HG03045 (cell line): ENCODE measurements around the gene SRMS.

Experiments used
- ATAC-seq: cut with Tn5 transposase; IDR thresholded peaks from one replicate; pipeline ENCODE4 v1.9.1; 2021; ENCODE audit warnings: mild to moderate bottlenecking, moderate library complexity; ENCODE audit not compliant: unreplicated experiment

SRMS gene

GRCh38 chr20:63539441-63540370 is 7.8 kb downstream of the SRMS start:
- ATAC-seq, result no peak

GRCh38 chr20:63539092-63539430 is 8.5 kb downstream of the SRMS start:
- ATAC-seq, result no peak

DNA sequence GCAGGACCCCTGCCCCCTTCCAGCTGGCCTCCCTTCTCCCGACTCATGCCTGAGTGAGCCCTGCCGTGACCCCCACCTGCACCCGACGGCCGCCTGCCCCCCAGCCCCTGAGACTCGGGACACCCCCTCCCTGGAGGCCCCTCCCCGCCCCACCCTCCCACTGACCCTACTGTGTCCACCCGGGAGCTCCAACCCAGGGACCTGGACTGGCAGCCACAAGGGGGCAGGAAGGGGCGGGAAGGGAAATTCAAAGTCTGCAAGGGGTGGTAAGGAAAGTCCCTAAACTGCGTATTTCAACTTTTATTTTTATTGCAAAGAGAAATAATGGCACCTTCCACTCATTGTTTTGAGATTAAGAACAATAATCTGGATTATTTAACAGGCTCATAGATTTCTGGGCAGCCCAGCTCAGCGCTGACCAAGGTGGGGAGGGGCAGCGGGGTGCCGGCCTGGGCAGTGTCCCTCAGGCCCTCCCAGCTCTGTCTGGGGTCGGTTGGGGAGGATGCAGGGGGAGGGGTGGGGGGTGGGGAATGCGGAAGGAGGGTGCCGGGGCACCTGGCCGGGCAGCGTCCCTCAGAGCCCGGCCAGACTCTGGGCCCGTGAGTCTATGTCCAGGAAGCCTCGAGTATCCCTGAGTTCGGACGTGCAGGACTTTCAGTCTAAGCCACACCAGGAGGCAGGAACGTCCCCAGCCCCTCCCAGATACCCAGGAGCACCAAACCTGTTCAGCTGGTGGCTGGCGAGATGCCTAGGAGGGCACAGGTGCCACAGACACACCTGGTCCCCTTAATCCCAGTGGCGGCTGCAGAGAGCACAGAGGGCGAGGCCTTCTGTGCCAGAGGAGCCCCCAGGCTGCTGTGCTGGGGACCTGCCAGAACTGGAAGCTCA is 9.1 kb downstream of the SRMS start:
- ATAC-seq, result no peak

GRCh38 chr20:63537525-63538203 is 9.9 kb downstream of the SRMS start:
- ATAC-seq, result peak; percentile 85

GRCh38 chr20:63536997-63537524 is 10.5 kb downstream of the SRMS start, which contains the start of gene PTK6:
Gene PTK6, minus strand, starts transcription at chr20:63537376. Its CDS starts 62 bp downstream, at chr20:63537314.
- ATAC-seq, result no peak

DNA sequence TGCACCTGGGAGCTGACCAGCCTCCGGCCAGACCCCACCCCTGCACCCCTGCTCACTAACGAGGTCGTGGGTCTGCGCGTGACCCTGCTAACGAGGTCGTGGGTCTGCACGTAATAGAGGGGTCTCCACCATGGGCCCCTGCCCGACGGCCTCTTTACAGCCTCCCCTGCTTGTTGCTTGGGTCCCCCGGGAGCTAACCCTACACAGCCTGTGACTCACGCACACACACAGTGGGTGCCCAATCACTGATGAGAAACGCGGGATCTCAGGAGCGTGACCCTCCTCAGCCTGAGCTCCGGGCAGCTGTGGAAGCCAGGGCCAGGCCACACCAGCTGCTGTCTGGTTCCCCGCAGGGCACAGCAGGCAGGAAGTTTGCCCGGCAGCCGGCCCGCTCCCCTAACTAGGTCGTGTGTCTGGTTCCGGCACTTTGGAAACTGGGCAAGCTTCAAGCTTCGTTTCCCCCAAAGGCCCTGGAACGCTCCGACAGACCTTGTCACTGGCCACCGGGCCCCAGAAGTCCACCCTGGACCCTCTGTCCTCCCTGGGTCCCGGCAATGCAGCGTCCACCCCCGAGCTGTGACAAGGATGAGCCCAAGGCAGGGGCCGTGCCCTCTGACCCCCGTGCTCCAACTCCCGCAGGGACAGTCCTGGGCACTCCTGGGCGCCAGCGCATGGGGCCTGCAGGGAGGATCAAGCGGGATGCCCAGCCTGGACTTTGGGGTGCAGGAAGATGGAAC is 11.1 kb downstream of the SRMS start:
- ATAC-seq, result no peak

DNA sequence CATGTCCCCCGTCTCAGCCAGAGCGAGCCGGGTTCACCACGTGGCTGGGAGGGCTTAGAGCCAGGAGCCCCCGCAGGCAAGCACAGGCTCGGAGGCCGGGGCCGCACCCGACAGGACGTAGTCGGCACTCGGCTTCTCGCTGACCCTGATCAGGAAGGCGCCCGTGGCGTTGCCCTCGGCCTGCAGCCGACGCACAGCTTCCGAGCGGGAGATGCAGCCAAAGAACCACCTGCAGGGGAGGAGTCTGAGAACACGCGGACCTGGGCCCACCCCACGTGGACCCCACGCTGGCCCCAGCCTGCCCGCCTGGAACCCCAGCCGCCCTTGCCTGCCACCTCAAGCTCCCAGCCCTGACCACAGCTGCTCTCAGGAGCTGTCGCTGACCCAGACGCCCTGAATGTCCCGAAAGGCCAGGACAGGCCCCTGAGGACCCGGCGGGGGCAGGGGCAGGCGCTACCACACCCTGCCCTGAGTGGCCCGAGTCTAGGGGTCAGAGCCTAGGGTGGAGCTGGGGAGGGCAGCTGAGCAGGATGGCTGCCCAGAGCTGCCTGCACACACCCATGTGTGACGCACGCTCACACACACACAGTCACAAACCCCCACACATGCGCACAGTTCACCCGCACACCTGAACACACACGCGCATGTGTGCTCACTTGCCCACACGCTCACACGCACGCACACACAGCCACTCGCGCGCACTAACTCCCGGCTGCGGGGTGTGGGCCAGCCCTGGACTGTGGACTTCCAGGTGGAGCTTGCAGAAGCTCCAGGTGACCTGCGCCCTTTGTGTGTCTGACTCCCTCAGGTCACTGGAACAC is 12.5 kb downstream of the SRMS start:
- ATAC-seq, result no peak

- ATAC-seq, result no peak
Observed at GRCh38 chr20:63534427-63534830, 13.1 kb downstream of the SRMS start.

GRCh38 chr20:63533871-63534393 is 13.6 kb downstream of the SRMS start:
- ATAC-seq, result no peak

GRCh38 chr20:63533388-63533787 is 14.2 kb downstream of the SRMS start:
- no peak for ATAC-seq

GRCh38 chr20:63532449-63532971 is 15.0 kb downstream of the SRMS start:
- ATAC-seq, result no peak

DNA sequence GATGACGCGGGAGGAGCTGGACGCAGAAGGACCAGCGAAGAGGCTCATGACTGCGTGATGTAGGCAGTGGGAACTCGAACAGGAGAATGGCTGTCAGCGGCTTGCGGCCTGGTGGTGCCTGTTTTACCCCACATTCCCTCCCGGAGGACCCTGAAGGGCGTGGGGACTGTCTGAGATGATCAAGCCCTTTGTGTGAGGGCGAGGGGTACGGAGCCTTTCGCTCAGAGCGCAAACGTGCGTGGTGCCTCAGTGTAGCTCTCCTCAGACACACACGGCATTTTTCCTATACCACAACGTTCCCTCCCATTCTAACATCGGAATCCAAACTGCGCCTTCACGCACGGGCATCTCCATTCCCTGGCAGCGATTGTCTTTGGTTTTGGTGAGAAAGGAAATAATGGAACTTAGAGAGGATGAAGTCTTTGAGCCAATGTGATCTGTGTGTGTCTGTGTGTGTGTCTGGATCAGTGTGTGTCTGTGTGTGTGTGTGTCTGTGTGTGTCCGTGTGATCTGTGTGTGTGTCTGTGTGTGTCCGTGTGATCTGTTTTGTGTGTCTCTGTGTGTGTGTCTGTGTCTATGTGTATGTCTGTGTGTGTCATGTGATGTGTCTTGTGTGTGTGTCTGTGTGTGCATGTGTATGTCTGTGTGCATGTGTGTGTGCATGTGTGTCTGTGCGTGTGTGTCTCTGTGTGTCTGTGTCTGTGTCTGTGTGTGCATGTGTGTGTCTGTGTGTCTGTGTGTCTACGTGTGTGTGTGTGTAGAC is 15.7 kb downstream of the SRMS start:
- no peak for ATAC-seq

- no peak for ATAC-seq
Observed at GRCh38 chr20:63530788-63531160, 16.8 kb downstream of the SRMS start.

GRCh38 chr20:63529861-63530787 is 17.4 kb downstream of the SRMS start:
- ATAC-seq, result no peak

DNA sequence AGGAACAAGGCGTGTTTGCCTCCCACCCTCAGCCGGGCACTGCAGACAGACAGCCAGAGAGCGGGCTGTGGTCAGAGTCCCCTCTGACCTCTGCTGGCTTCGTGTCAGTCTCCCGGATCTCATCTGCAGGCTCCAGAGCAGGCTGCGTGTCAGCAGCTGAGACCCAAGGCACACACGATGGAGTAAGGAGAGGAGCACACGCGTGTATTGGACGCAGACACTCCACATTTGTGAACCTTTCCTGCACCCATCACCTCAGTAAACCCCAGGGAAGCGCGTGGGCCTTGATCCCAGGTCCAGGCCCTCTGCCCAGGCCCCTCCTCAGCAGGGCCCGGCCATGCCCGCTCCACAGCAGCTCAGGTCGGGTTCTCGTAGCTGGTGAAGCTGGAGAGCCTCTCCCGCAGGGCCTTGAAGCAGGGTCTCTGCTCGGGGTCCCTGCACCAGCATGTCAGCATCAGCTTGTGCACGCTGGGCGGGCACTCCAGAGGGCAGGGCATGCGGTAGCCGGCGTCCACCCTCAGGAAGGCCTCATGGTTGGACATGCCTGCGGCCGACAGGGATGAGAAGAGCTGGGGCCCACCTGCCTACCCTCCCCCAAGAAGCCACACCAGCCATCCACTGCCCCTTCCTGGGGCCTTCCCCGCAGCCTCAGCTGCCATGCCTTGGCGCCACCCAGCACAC is 18.2 kb downstream of the SRMS start:
- ATAC-seq, result no peak

GRCh38 chr20:63527184-63527583 is 20.4 kb downstream of the SRMS start:
- ATAC-seq, result no peak

DNA sequence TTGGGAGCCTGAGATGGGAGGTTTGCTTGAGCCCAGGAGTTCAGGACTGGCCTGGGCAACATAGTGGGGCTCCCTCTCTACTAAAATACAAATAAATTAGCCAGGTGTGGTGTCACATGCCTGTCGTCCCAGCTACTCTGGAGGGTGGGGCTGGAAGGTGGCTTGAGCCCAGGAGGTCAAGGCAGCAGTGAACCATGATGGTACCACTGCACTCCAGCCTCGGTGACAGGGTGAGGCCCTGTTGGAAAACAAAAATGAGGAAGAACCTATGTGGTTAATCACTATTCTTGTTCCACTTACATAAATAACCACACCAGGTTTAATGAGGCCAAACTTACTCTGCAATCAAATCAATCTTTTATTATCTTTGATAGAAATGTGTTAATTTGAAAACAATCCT is 21.6 kb downstream of the SRMS start:
- no peak for ATAC-seq
